Spleen (tissue), 7 donors: ENCODE results near the gene GGNBP2.

ENCODE experiments used
- CTCF ChIP-seq, 11 experiments: fragments of 200-600 bp in 7 of 11; fragments of 450-650 bp in 4 of 11; sonication (generic) in 4 of 11; IDR thresholded peaks in 8 of 11; conservative IDR thresholded peaks in 3 of 11; 1 replicate in 7 of 11; 2 replicates in 4 of 11; pipeline versions ENCODE4 v1.4.0 to v1.8.0; 2016 to 2021; ENCODE audit warnings: antibody characterized with exemption in 11 of 11, inconsistent platforms in 4 of 11, mild to moderate bottlenecking in 1 of 11
- POLR2A ChIP-seq, 3 donors: fragments of 450-650 bp; IDR thresholded peaks; one replicate each; pipeline ENCODE4 v1.5.1; 2017; ENCODE audit warnings: antibody characterized with exemption in 3 of 3, mild to moderate bottlenecking in 1 of 3
- POLR2AphosphoS5 ChIP-seq, 3 donors: sonication (generic); formaldehyde crosslinking; IDR thresholded peaks; one replicate each; pipeline ENCODE4 v1.5.1; 2017; ENCODE audit warnings: antibody characterized with exemption in 3 of 3
- donor health status: DM: no; HTN: no; CAD: no; lungs with moderate emphysema.
- donor health status: DM: no; HTN: no; CAD: no.
- donor health status: DM: no; HTN: no; CAD: no.

- TF ChIP-seq CTCF (IDR thresholded peaks at IDR 0.05 in 8 of 11, conservative IDR thresholded peaks at IDR 0.05 in 3 of 11) (no peak), POLR2AphosphoS5 (IDR thresholded peaks at IDR 0.05) (no peak), POLR2A (IDR thresholded peaks at IDR 0.05) (no peak)
These were observed 4.0 kb upstream of the GGNBP2 start for GRCh38 chr17:36540696-36541095.
